Adipose tissue (tissue), 3 donors: ENCODE measurements around the gene AIF1L. TPM values are rescaled to one million over a fixed set of nuclear protein-coding genes. Genes with fewer than 3 reads are reported as not detected.

Source experiments
- H3K27ac ChIP-seq: one replicate; pipeline ENCODE4 v1.5.1; 2013; ENCODE audit warnings: low read depth, low read length
- WGBS, 3 donors: extraction: QIAGEN DNeasy Blood & Tissue Kit; methylation state at CpG; one replicate each; pipeline ENCODE4 v1.1.7; 2013; 5-methylcytosine and 5-hydroxymethylcytosine counted together
- polyA plus RNA-seq, 3 donors: library from polyadenylated mRNA; stranded (reverse); fragments of 200-250 nt; gene quantifications; one replicate each; pipeline ENCODE4 v1.2.3, GENCODE V29; 2013
- donor health status: healthy with polysubstance abuse.
- donor health status: Bipolar disorder and iron deficiency.
- donor health status: healthy.

The AIF1L gene
- polyA plus RNA-seq, result 10 to 100 TPM in 2 of 3 donors, 1 to 10 TPM in 1; 2.9 to 46.2 (median 46.2) TPM

GRCh38 chr9:131096269-131097125, at the start of gene AIF1L:
AIF1L (plus strand) TSS chr9:131096531; CDS start chr9:131096630, 99 bp downstream.
- H3K27ac ChIP-seq, result no peak within 1 kb of the TSS
- WGBS, 3 donors, result 0 to 1% (median 1%) methylated on average over 61 to 92 of the region's 99 CpGs

GRCh38 chr9:131046581-131047202, 49.6 kb upstream of the AIF1L start:
- 13 to 16% (median 15%) methylated on average over 33 to 35 of the region's 35 CpGs for WGBS, 3 donors
- H3K27ac ChIP-seq, result no peak overlapping the region

GRCh38 chr9:131048332-131048731, 48.0 kb upstream of the AIF1L start:
- WGBS, 3 donors, result 37 to 62% (median 40%) methylated on average over 6 of the region's 6 CpGs
- H3K27ac ChIP-seq, result no peak overlapping the region

- WGBS, 3 donors, result 89 to 94% (median 92%) methylated on average over 8 of the region's 8 CpGs
- no peak overlapping the region for H3K27ac ChIP-seq
These were observed 47.5 kb upstream of the AIF1L start for GRCh38 chr9:131048820-131049219.

GRCh38 chr9:131049829-131050715, 46.3 kb upstream of the AIF1L start:
- no peak overlapping the region for H3K27ac ChIP-seq
- 61 to 64% (median 61%) methylated on average over 20 to 21 of the region's 21 CpGs for WGBS, 3 donors

- 83 to 92% (median 90%) methylated on average over 17 of the region's 17 CpGs for WGBS, 3 donors
- H3K27ac ChIP-seq, result no peak overlapping the region
These were observed 45.5 kb upstream of the AIF1L start for GRCh38 chr9:131050831-131051230.

- no peak overlapping the region for H3K27ac ChIP-seq
- WGBS, 3 donors, result 72 to 81% (median 79%) methylated on average over 25 of the region's 25 CpGs
These were observed 44.5 kb upstream of the AIF1L start for GRCh38 chr9:131051592-131052517.

GRCh38 chr9:131053896-131054295, 42.4 kb upstream of the AIF1L start:
- H3K27ac ChIP-seq, result no peak overlapping the region
- 86 to 95% (median 92%) methylated on average over 3 of the region's 3 CpGs for WGBS, 3 donors

- 84 to 89% (median 85%) methylated on average over 14 of the region's 14 CpGs for WGBS, 3 donors
- H3K27ac ChIP-seq, result no peak overlapping the region
These were observed 39.4 kb upstream of the AIF1L start for GRCh38 chr9:131056781-131057506.

- WGBS, 3 donors, result 67 to 77% (median 69%) methylated on average over 20 to 21 of the region's 21 CpGs
- H3K27ac ChIP-seq, result no peak overlapping the region
These were observed 35.3 kb upstream of the AIF1L start for GRCh38 chr9:131060900-131061630.

- H3K27ac ChIP-seq, result no peak overlapping the region
- WGBS, 3 donors, result 72 to 78% (median 77%) methylated on average over 9 of the region's 9 CpGs
These were observed 33.4 kb upstream of the AIF1L start for GRCh38 chr9:131062969-131063368.

GRCh38 chr9:131065599-131065998, 30.7 kb upstream of the AIF1L start:
- H3K27ac ChIP-seq, result no peak overlapping the region
- WGBS, 3 donors, result 88 to 93% (median 92%) methylated on average over 7 of the region's 7 CpGs

GRCh38 chr9:131067625-131068024, 28.7 kb upstream of the AIF1L start:
- no peak overlapping the region for H3K27ac ChIP-seq
- WGBS, 3 donors, result 66 to 73% (median 70%) methylated on average over 9 of the region's 9 CpGs

- 62 to 73% (median 72%) methylated on average over 10 to 14 of the region's 14 CpGs for WGBS, 3 donors
- H3K27ac ChIP-seq, result no peak overlapping the region
These were observed 28.1 kb upstream of the AIF1L start for GRCh38 chr9:131068076-131068816.

- WGBS, 3 donors, result 81 to 94% (median 94%) methylated on average over 15 of the region's 15 CpGs
These were observed 26.6 kb upstream of the AIF1L start for GRCh38 chr9:131069699-131070098.

More at GRCh38 chr9:131069699-131070098, 26.6 kb upstream of the AIF1L start:
- no peak overlapping the region for H3K27ac ChIP-seq
